DOHH2 (cell line): Measurements from ENCODE around the gene SRBD1.

Experiments used
- CTCF ChIP-seq: fragments of 200-600 bp; sonication (generic); IDR thresholded peaks from one replicate; pipeline ENCODE4 v1.5.1; 2014; ENCODE audit warnings: antibody characterized with exemption, mild to moderate bottlenecking, low read depth, low read length; ENCODE audit not compliant: poor library complexity, severe bottlenecking
- EZH2phosphoT487 ChIP-seq: fragments of 200-600 bp; sonication (generic); IDR thresholded peaks from 2 replicates; pipeline ENCODE4 v1.6.1; 2017; ENCODE audit warnings: borderline replicate concordance, mild to moderate bottlenecking, antibody characterized with exemption, low read length, moderate library complexity, mixed read lengths

GRCh38 chr2:45438872-45439665 is 172.0 kb downstream of the SRBD1 start:
- TF ChIP-seq CTCF (no peak), EZH2phosphoT487 (no peak)
